ENCODE results near the gene ANO7.

ANO7 gene

DNA sequence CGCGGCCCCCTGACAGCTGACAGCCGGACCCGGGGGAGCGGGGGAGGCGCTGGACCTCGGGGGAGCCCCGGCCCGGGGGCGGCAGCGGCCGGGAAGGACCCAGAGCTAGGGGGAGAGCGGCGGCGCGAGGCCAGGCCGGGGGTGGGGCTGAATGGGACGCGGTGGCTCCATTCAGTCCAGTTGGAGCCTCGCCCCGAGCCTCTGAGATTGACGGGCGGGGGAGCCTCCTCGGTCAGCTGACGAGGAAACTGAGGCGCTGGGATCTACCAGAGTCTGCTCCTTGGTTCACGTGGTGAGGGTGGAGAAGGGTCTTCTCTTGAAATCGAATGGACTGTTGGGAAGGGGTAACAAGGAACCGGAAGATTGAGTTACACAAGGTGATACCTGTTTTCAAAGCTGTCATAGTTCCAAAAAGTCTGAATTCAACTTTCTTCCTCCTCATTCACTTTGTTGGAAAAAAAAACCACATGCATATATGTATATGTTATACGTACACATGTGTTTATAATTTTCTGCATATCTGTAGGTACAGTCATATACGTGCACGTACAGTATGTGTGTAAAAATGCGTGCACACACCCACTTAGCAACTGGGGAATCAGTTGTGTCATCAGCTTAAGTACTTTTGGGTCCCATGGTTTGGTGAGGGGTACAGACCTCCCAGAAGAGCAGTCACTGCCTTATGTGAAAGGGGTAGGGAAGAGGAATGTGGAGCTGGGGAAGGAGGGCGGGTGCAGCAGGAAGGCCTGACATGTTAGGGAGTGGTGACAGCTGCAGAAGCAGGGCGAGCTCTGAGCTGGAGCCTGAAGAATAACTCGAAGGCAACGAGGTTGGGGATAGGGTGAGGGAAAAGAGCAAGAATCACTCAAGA is 37.6 kb upstream of the ANO7 start:
- no peak for DNase-seq (ENCODE audit: low spot score)
- in situ Hi-C loops (cut with MboI; ENCODE audit: low pct_unique_long_range_greater_than_20kb, low sequenced_read_pairs, unreplicated experiment), result no loop called here
- TF ChIP-seq, protein P1, sequence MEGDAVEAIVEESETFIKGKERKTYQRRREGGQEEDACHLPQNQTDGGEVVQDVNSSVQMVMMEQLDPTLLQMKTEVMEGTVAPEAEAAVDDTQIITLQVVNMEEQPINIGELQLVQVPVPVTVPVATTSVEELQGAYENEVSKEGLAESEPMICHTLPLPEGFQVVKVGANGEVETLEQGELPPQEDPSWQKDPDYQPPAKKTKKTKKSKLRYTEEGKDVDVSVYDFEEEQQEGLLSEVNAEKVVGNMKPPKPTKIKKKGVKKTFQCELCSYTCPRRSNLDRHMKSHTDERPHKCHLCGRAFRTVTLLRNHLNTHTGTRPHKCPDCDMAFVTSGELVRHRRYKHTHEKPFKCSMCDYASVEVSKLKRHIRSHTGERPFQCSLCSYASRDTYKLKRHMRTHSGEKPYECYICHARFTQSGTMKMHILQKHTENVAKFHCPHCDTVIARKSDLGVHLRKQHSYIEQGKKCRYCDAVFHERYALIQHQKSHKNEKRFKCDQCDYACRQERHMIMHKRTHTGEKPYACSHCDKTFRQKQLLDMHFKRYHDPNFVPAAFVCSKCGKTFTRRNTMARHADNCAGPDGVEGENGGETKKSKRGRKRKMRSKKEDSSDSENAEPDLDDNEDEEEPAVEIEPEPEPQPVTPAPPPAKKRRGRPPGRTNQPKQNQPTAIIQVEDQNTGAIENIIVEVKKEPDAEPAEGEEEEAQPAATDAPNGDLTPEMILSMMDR (IDR thresholded peaks at IDR 0.05; ENCODE audit: extremely low read depth, insufficient read depth, missing control alignments), result no peak

DNA sequence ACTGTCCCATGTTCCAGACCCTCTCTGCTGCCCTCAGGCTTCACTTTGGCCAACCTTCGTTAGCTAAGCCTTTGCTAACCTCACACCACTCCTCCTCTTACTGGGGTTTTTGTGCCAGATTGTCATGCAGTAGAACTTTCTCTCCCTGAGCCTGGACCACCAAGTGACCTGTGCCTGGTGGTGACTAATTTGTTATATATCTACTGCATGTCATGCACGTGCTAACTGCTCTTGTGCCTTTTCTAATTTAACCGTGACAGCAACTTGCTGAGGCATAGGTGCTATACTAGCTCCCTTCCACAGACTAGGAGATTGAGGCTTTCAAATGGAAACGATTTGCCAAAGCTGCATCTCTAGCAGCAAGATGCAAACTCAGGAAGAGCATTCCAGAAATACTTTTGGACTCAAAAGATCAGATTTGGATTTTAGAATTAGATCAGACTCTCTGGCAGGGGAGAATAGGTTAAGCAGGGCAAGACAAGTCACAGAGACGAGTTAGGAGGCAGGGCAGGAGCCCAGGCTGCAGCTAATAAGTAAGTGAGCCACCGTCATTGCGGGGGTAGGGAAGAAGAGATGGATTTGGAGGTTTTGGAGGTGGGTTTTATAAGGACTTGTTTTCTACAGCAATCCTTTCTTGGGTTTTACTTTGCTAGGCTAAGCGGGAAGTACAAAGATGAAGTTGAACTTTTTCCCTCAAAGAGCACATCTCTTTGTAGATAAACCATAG is 36.4 kb upstream of the ANO7 start:
- in situ Hi-C loops (cut with MboI; ENCODE audit: low pct_unique_long_range_greater_than_20kb, low sequenced_read_pairs, unreplicated experiment), result no loop called here
- no peak for DNase-seq (ENCODE audit: low spot score)

DNA sequence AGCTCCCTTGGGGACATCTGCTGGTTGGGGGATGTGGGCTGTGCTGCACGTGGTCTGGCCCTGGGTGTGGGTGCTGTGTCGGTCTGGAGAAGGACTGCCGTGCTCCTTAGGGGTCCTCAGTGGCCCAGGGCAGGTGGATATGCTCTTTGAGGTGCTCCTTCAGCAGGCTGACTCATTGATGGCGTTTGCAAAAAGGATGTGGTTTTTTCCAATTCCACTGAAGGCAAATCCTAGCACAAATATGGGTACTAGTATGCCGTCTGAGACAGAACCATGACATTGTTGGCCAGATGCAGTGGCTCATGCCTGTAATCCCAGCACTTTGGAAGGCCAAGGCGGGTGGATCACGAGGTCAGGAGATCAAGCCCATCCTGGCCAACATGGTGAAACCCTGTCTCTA is 34.9 kb upstream of the ANO7 start:
- DNase-seq (ENCODE audit: low spot score), result no peak
- in situ Hi-C loops (cut with MboI; ENCODE audit: low pct_unique_long_range_greater_than_20kb, low sequenced_read_pairs, unreplicated experiment), result no loop called here
- TF ChIP-seq, protein P1 (IDR thresholded peaks at IDR 0.05; ENCODE audit: extremely low read depth, insufficient read depth, missing control alignments), result no peak

More for the DNA sequence above, 36.4 kb upstream of the ANO7 start:
- TF ChIP-seq, protein P1 (IDR thresholded peaks at IDR 0.05; ENCODE audit: extremely low read depth, insufficient read depth, missing control alignments), result no peak

DNA sequence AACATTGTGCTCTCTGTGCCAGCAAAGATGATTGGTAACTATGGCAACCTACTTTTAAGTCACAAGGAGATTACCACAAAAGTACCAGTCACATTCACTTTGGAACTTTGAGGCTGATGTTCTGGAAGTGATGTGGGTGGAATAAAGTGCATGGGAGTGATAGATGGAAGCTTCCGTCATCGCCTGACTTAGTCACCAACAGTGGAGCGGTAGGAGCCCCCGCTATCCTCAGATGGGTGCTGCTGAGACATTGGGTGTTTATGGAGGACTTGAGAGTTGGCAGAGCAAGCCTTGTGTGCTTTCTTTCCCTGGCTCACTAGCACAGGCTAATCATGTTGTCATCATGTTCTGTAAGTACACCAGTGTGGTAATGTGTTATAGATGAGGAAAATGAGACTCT is 33.6 kb upstream of the ANO7 start:
- no peak for DNase-seq (ENCODE audit: low spot score)
- TF ChIP-seq, protein P1 (IDR thresholded peaks at IDR 0.05; ENCODE audit: extremely low read depth, insufficient read depth, missing control alignments), result no peak
- in situ Hi-C loops (cut with MboI; ENCODE audit: low pct_unique_long_range_greater_than_20kb, low sequenced_read_pairs, unreplicated experiment), result no loop called here

DNA sequence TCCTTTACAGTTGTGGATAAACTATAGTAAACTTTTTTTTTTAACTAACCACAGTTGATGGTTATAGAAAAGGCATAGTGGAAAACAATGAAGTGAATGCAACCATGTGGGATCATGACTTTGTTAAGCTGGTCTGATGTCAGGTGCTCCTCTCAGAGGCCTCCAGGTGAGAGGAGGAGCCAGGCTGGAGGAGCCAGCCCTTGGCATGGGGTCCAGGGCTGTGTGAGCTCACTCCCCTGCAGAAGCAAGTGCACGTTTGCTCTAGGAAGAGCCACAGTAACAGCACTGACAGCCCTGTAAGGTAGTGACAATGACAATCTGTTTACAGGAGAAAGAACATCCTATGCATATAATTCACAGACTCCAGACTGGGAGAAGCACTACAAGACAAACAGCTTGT is 32.5 kb upstream of the ANO7 start:
- TF ChIP-seq, protein P1 (IDR thresholded peaks at IDR 0.05; ENCODE audit: extremely low read depth, insufficient read depth, missing control alignments), result no peak
- in situ Hi-C loops (cut with MboI; ENCODE audit: low pct_unique_long_range_greater_than_20kb, low sequenced_read_pairs, unreplicated experiment), result no loop called here

DNA sequence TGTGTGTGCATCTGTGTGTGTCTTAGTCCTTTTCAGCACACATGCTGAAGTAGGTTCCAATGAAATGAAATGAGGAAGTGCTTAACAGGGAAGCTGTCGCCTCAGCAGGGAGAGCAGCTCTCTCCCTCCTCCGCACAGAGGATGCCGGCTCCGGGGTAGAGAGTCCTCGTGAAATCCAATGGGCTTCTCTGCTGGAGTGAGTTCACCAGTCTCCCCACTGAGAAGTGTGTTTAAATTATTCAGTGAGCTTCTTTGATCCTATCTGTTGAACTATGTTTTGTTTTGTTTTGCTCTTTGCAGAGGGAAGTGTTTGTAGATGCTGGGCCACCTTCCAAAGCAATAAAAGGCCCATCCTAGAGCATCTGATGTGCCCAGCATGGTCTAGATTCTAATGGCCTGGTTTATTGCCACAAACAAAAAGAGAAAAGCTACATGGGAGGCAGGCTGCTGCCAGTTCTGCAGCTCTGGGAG is 31.5 kb upstream of the ANO7 start:
- in situ Hi-C loops (cut with MboI; ENCODE audit: low pct_unique_long_range_greater_than_20kb, low sequenced_read_pairs, unreplicated experiment), result no loop called here
- DNase-seq (ENCODE audit: low spot score), result no peak
- TF ChIP-seq, protein P1 (IDR thresholded peaks at IDR 0.05; ENCODE audit: extremely low read depth, insufficient read depth, missing control alignments), result no peak

More for the DNA sequence above, 32.5 kb upstream of the ANO7 start:
- no peak for DNase-seq (ENCODE audit: low spot score)

Data from GM13977 (cell line).